ENCODE data around the gene PLPP1. TPM values are rescaled to one million over a fixed set of nuclear protein-coding genes. Genes with fewer than 3 reads are reported as not detected.

Gene PLPP1
- total RNA-seq, 1 experiment from 2014 or later: 7.5 TPM

DNA sequence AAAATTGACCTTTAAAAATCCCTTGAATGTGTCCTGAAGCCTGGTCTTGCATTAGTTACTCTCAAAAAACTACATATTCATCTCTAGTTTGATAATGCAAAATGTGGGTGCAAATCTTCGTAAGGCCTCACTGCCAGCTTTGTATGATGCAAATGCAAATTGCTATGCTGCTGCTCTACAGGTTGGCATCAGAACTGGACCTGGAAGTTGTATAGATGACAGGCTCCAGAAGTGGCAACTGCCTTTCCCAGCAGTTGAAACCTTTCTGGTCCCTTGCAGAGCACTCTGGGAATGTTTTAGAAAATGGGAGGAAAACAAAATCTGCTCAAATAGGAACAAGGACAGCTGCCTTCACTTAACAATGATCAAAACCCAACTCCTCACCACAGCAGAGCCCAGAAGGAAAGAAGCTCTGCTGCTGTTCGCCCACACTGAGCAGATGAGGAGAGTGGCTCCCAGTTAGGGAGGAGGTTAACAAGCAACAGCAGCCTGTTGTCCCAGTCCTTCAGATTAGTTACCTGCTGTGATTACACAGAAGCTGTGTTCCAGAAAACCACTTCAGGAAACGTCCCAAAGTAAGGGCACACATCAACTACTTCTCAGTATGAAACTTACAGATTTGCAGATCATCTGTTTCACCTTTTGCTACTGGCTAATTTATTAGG is 93.5 kb downstream of the PLPP1 start:
- Mint-ChIP-seq H3K36me3 (ENCODE audit: insufficient read depth, unreplicated experiment) (peaks cover 4% of the 10 kb centered on the region), H3K9me3 (ENCODE audit: unreplicated experiment) (no peaks in the 10 kb centered on the region), H3K27me3 (ENCODE audit: insufficient read depth, unreplicated experiment) (no peaks in the 10 kb centered on the region), H3K4me3 (ENCODE audit: unreplicated experiment) (no peak overlapping the region), H3K4me1 (ENCODE audit: insufficient read depth, unreplicated experiment) (peaks cover 17% of the 10 kb centered on the region), H3K27ac (ENCODE audit: low read depth, unreplicated experiment) (no peak overlapping the region)
- ChIA-PET POLR2A (interaction anchor here (0.6 to 1.1 kb wide), 2 partner anchors 251 to 401 kb away, joined by 4 to 9 read pairs; no protein-coding TSS in a partner anchor), CTCF (no interaction called here)
- TF ChIP-seq, protein P1, sequence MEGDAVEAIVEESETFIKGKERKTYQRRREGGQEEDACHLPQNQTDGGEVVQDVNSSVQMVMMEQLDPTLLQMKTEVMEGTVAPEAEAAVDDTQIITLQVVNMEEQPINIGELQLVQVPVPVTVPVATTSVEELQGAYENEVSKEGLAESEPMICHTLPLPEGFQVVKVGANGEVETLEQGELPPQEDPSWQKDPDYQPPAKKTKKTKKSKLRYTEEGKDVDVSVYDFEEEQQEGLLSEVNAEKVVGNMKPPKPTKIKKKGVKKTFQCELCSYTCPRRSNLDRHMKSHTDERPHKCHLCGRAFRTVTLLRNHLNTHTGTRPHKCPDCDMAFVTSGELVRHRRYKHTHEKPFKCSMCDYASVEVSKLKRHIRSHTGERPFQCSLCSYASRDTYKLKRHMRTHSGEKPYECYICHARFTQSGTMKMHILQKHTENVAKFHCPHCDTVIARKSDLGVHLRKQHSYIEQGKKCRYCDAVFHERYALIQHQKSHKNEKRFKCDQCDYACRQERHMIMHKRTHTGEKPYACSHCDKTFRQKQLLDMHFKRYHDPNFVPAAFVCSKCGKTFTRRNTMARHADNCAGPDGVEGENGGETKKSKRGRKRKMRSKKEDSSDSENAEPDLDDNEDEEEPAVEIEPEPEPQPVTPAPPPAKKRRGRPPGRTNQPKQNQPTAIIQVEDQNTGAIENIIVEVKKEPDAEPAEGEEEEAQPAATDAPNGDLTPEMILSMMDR (IDR thresholded peaks at IDR 0.05; ENCODE audit: unreplicated experiment): no peak
- DNase-seq (ENCODE audit: unreplicated experiment): no peak
- BruUV-seq (replicated peaks): no TSS peak
- intact Hi-C loops (cut with micrococcal nuclease): no loop called here

DNA sequence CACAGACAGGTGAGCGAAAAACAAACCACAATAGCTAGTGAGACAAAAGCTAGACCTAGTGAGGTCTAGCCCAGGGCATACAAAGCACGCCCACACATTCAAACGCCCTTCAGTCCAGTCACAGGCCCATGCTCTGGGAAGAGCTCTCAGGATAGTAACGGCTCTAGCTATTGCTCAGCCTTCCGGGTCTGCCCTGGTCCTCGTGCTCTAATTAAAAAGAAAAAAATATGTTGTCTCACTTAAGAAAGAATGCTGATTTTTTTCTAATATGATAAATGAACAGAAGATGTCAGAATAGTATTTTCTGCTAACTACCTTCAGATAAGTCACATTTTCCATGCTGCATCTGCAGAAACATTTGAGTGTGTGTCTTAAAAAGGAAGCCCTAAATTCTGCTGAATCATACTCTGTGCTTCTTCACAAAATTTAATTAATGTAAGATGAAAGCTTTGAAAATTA is 94.5 kb downstream of the PLPP1 start:
- Mint-ChIP-seq H3K27ac (ENCODE audit: low read depth, unreplicated experiment) (no peak overlapping the region), H3K27me3 (ENCODE audit: insufficient read depth, unreplicated experiment) (no peaks in the 10 kb centered on the region), H3K4me3 (ENCODE audit: unreplicated experiment) (no peak overlapping the region), H3K4me1 (ENCODE audit: insufficient read depth, unreplicated experiment) (peaks cover 17% of the 10 kb centered on the region), H3K36me3 (ENCODE audit: insufficient read depth, unreplicated experiment) (peaks cover 7% of the 10 kb centered on the region), H3K9me3 (ENCODE audit: unreplicated experiment) (peaks cover 4% of the 10 kb centered on the region)
- TF ChIP-seq, protein P1 (IDR thresholded peaks at IDR 0.05; ENCODE audit: unreplicated experiment): no peak
- no TSS peak for BruUV-seq (replicated peaks)
- peak; percentile 45 for DNase-seq (ENCODE audit: unreplicated experiment)
- intact Hi-C loops (cut with micrococcal nuclease): no loop called here
- CTCF ChIA-PET: interaction anchor here (0.6 kb wide), 1 partner anchor 269 kb away, joined by 3 read pairs; no protein-coding TSS in a partner anchor
- POLR2A ChIA-PET: interaction anchor here (1.1 kb wide), 1 partner anchor 14 kb away, joined by 4 read pairs; no protein-coding TSS in a partner anchor

DNA sequence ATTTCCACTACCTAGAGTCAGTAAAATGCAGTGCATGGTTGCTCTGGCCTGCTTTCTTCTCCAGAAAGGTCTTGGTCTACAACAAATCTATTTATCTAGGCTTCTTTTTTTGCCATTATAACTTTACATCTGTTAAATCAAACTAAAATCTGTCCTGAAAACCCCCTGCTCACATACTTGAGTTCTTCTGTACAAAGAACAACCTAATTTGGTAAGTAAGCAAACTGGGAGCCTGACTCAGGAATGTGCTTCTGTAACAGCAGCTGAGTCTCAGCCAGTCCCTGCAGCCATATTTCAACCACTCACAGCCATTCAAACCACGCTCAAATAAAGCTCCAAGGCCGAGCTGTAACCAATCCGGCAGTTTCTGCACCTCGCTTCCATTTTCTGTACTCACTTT is 95.8 kb downstream of the PLPP1 start:
- ChIA-PET POLR2A (interaction anchor here (0.9 to 1.9 kb wide), 5 partner anchors 13 to 197 kb away, joined by 3 to 8 read pairs (median 3); no protein-coding TSS in a partner anchor), CTCF (interaction anchor here (1.1 kb wide), 1 partner anchor 198 kb away, joined by 3 read pairs; no protein-coding TSS in a partner anchor)
- no peak for DNase-seq (ENCODE audit: unreplicated experiment)
- TF ChIP-seq, protein P1 (IDR thresholded peaks at IDR 0.05; ENCODE audit: unreplicated experiment): no peak
- Mint-ChIP-seq H3K36me3 (ENCODE audit: insufficient read depth, unreplicated experiment) (peaks cover 18% of the 10 kb centered on the region), H3K27me3 (ENCODE audit: insufficient read depth, unreplicated experiment) (no peaks in the 10 kb centered on the region), H3K27ac (ENCODE audit: low read depth, unreplicated experiment) (peak overlapping the region; percentile 99), H3K4me3 (ENCODE audit: unreplicated experiment) (no peak overlapping the region), H3K4me1 (ENCODE audit: insufficient read depth, unreplicated experiment) (peaks cover 17% of the 10 kb centered on the region), H3K9me3 (ENCODE audit: unreplicated experiment) (peaks cover 16% of the 10 kb centered on the region)
- intact Hi-C loops (cut with micrococcal nuclease): loop anchor here (1.0 kb wide), 1 partner anchor 96 kb away; no protein-coding TSS in a partner anchor
- BruUV-seq (replicated peaks): no TSS peak

DNA sequence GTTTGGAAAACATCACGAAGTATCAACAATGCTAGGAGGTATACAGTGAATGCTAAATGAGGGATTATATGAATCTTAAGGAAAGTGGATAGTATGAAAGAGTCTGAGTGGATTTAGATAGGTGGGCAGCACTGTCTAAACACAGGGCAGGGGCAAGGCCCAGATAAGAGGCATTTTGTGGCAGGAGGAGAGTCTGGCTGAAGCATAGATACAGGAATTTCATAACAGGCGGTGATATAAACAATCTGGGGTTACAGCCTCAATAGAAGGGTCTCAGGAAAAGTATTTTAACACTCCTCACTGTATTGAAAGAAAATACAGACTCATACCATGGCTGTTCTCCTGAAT is 96.9 kb downstream of the PLPP1 start:
- TF ChIP-seq, protein P1 (IDR thresholded peaks at IDR 0.05; ENCODE audit: unreplicated experiment): no peak
- Mint-ChIP-seq H3K9me3 (ENCODE audit: unreplicated experiment) (peaks cover 18% of the 10 kb centered on the region), H3K4me1 (ENCODE audit: insufficient read depth, unreplicated experiment) (peaks cover 17% of the 10 kb centered on the region), H3K27ac (ENCODE audit: low read depth, unreplicated experiment) (peak overlapping the region; percentile 99), H3K27me3 (ENCODE audit: insufficient read depth, unreplicated experiment) (no peaks in the 10 kb centered on the region), H3K4me3 (ENCODE audit: unreplicated experiment) (peak overlapping the region; percentile 67), H3K36me3 (ENCODE audit: insufficient read depth, unreplicated experiment) (peaks cover 27% of the 10 kb centered on the region)
- CTCF ChIA-PET: interaction anchor here (0.6 to 0.7 kb wide), 2 partner anchors 20 to 252 kb away, joined by 3 read pairs; no protein-coding TSS in a partner anchor
- DNase-seq (ENCODE audit: unreplicated experiment): no peak
- no TSS peak for BruUV-seq (replicated peaks)
- POLR2A ChIA-PET: interaction anchor here (0.7 to 1.9 kb wide), 8 partner anchors 12 to 743 kb away, joined by 3 to 8 read pairs (median 3); no protein-coding TSS in a partner anchor
- intact Hi-C loops (cut with micrococcal nuclease): loop anchor here (1.0 kb wide), 1 partner anchor 97 kb away; no protein-coding TSS in a partner anchor
